GM12874 (cell line): ENCODE data around the gene NFATC2.

ENCODE experiments used
- CTCF ChIP-seq: IDR thresholded peaks from 2 replicates; pipeline ENCODE4 v1.5.1; 2011; ENCODE audit warnings: low read depth, mild to moderate bottlenecking, control low read depth, low read length, moderate library complexity; ENCODE audit not compliant: insufficient read depth

The NFATC2 gene

GRCh38 chr20:51481341-51481914 is 61.1 kb downstream of the NFATC2 start:
- TF ChIP-seq CTCF = no peak

- no peak for TF ChIP-seq CTCF
Observed at GRCh38 chr20:51480507-51481270, 61.8 kb downstream of the NFATC2 start.

- no peak for TF ChIP-seq CTCF
Observed at GRCh38 chr20:51473771-51474170, 68.7 kb downstream of the NFATC2 start.

- no peak for TF ChIP-seq CTCF
Observed at GRCh38 chr20:51473256-51473655, 69.3 kb downstream of the NFATC2 start.

GRCh38 chr20:51470907-51471411 is 71.6 kb downstream of the NFATC2 start:
- TF ChIP-seq CTCF = no peak

GRCh38 chr20:51470499-51470820 is 72.1 kb downstream of the NFATC2 start:
- no peak for TF ChIP-seq CTCF

- no peak for TF ChIP-seq CTCF
Observed at GRCh38 chr20:51469578-51470498, 72.7 kb downstream of the NFATC2 start.
